ENCODE results near the gene B3GNT8.
"Not testable (repeated sequence)": the region's sequence is repeated elsewhere in the genome, so short reads cannot be mapped to it uniquely, and the experiment has no call there.

Gene B3GNT8

GRCh38 chr19:41395355-41395754 lies 31.8 kb downstream of the B3GNT8 start:
- Mint-ChIP-seq H3K36me3 (peaks cover 4% of the 10 kb centered on the region), H3K27me3 (no peaks in the 10 kb centered on the region), H3K4me1 (peaks cover 36% of the 10 kb centered on the region), H3K9me3 (no peaks in the 10 kb centered on the region), H3K27ac (no peak overlapping the region), H3K4me3 (peak overlapping the region; percentile 99)

- Mint-ChIP-seq H3K9me3 (no peaks in the 10 kb centered on the region), H3K4me1 (peaks cover 17% of the 10 kb centered on the region), H3K36me3 (peaks cover 6% of the 10 kb centered on the region), H3K27ac (no peak overlapping the region), H3K4me3 (no peak overlapping the region), H3K27me3 (no peaks in the 10 kb centered on the region)
These were observed 34.4 kb downstream of the B3GNT8 start for GRCh38 chr19:41392775-41393174.

- peaks cover 6% of the 10 kb centered on the region for H3K36me3 Mint-ChIP-seq
- no peak overlapping the region for H3K4me3 Mint-ChIP-seq
- H3K27me3 Mint-ChIP-seq: no peaks in the 10 kb centered on the region
- H3K9me3 Mint-ChIP-seq: no peaks in the 10 kb centered on the region
- no peak overlapping the region for H3K27ac Mint-ChIP-seq
- H3K4me1 Mint-ChIP-seq: peaks cover 15% of the 10 kb centered on the region
These were observed 35.6 kb downstream of the B3GNT8 start for GRCh38 chr19:41391618-41392017.

GRCh38 chr19:41386442-41386841 lies 40.7 kb downstream of the B3GNT8 start:
- H3K36me3 Mint-ChIP-seq: peaks cover 7% of the 10 kb centered on the region
- no peaks in the 10 kb centered on the region for H3K27me3 Mint-ChIP-seq
- no peak overlapping the region for H3K27ac Mint-ChIP-seq
- H3K4me3 Mint-ChIP-seq: no peak overlapping the region
- H3K9me3 Mint-ChIP-seq: no peaks in the 10 kb centered on the region
- H3K4me1 Mint-ChIP-seq: no peaks in the 10 kb centered on the region

- no peaks in the 10 kb centered on the region for H3K27me3 Mint-ChIP-seq
- H3K27ac Mint-ChIP-seq: no peak overlapping the region
- H3K4me1 Mint-ChIP-seq: no peaks in the 10 kb centered on the region
- peaks cover 7% of the 10 kb centered on the region for H3K36me3 Mint-ChIP-seq
- H3K9me3 Mint-ChIP-seq: no peaks in the 10 kb centered on the region
- no peak overlapping the region for H3K4me3 Mint-ChIP-seq
These were observed 42.8 kb downstream of the B3GNT8 start for GRCh38 chr19:41384351-41384750.

GRCh38 chr19:41381536-41381935 lies 45.6 kb downstream of the B3GNT8 start:
- H3K4me3 Mint-ChIP-seq, H3K27ac Mint-ChIP-seq, H3K36me3 Mint-ChIP-seq, H3K27me3 Mint-ChIP-seq, H3K9me3 Mint-ChIP-seq: not testable (repeated sequence)
- peaks cover 14% of the 10 kb centered on the region for H3K4me1 Mint-ChIP-seq

- Mint-ChIP-seq H3K4me3 (peak overlapping the region; percentile 3), H3K36me3 (peaks cover 1% of the 10 kb centered on the region), H3K27me3 (no peaks in the 10 kb centered on the region), H3K9me3 (no peaks in the 10 kb centered on the region), H3K27ac (no peak overlapping the region), H3K4me1 (peaks cover 19% of the 10 kb centered on the region)
These were observed 49.0 kb downstream of the B3GNT8 start for GRCh38 chr19:41377977-41378709.

GRCh38 chr19:41376998-41377365 lies 50.2 kb downstream of the B3GNT8 start:
- H3K4me1 Mint-ChIP-seq: peaks cover 19% of the 10 kb centered on the region
- no peaks in the 10 kb centered on the region for H3K36me3 Mint-ChIP-seq
- H3K4me3 Mint-ChIP-seq: peak overlapping the region; percentile 75
- H3K27ac Mint-ChIP-seq: peak overlapping the region; percentile 78
- no peaks in the 10 kb centered on the region for H3K9me3 Mint-ChIP-seq
- no peaks in the 10 kb centered on the region for H3K27me3 Mint-ChIP-seq

- peak within 1 kb of the TSS; percentile 78 for H3K27ac Mint-ChIP-seq
These were observed 50.8 kb downstream of the B3GNT8 start, which contains the start of gene TMEM91 for GRCh38 chr19:41376241-41376997. Gene TMEM91, plus strand, starts transcription at chr19:41376533. Its CDS starts 1,777 bp downstream, at chr19:41378310.

More at GRCh38 chr19:41376241-41376997, 50.8 kb downstream of the B3GNT8 start, which contains the start of gene TMEM91:
- Mint-ChIP-seq H3K4me3 (peak within 1 kb of the TSS; percentile 75), H3K9me3 (no peaks in the 10 kb centered on the region), H3K27me3 (no peaks in the 10 kb centered on the region), H3K4me1 (peaks cover 19% of the 10 kb centered on the region), H3K36me3 (no peaks in the 10 kb centered on the region)

All from activated naive CD4-positive, alpha-beta T cell treated with anti-CD3 and anti-CD28 coated beads, Interleukin-2, amount 50 U/mL, for 24 hours (primary cell).